Hindlimb muscle (tissue), 1 donor: Measurements from ENCODE around the gene INSIG1. TPM values are rescaled to one million over a fixed set of nuclear protein-coding genes. Genes with fewer than 3 reads are reported as not detected.

Source experiments
- DNase-seq: peaks from one replicate; pipeline ENCODE4 v3.0.0-alpha.2; 2013
- polyA plus RNA-seq: library from polyadenylated mRNA; unstranded; fragments of 120-200 nt; gene quantifications from one replicate; pipeline ENCODE4 v1.2.1, GENCODE V29; 2013; ENCODE audit not compliant: insufficient read length

INSIG1 gene
- polyA plus RNA-seq, 1 donor: 21.0 TPM

- no peak for DNase-seq
These were observed 6.2 kb downstream of the INSIG1 start for GRCh38 chr7:155303897-155304296.

GRCh38 chr7:155305231-155305904 is 7.7 kb downstream of the INSIG1 start:
- DNase-seq: no peak

- DNase-seq: no peak
These were observed 9.2 kb downstream of the INSIG1 start for GRCh38 chr7:155306673-155307470.

- DNase-seq: no peak
These were observed 10.8 kb downstream of the INSIG1 start for GRCh38 chr7:155308330-155309020.

GRCh38 chr7:155309021-155309338 is 11.3 kb downstream of the INSIG1 start:
- DNase-seq: no peak

GRCh38 chr7:155310425-155311114 is 12.9 kb downstream of the INSIG1 start:
- no peak for DNase-seq

GRCh38 chr7:155311826-155312537 is 14.3 kb downstream of the INSIG1 start:
- DNase-seq: no peak

GRCh38 chr7:155312633-155313032 is 15.0 kb downstream of the INSIG1 start:
- DNase-seq: no peak

- no peak for DNase-seq
These were observed 15.4 kb downstream of the INSIG1 start for GRCh38 chr7:155313096-155313495.

- no peak for DNase-seq
These were observed 18.3 kb downstream of the INSIG1 start for GRCh38 chr7:155315977-155316376.

GRCh38 chr7:155316427-155317113 is 18.9 kb downstream of the INSIG1 start:
- DNase-seq: no peak

GRCh38 chr7:155317114-155317434 is 19.4 kb downstream of the INSIG1 start:
- no peak for DNase-seq

GRCh38 chr7:155318245-155318644 is 20.6 kb downstream of the INSIG1 start:
- DNase-seq: no peak

GRCh38 chr7:155322530-155322929 is 24.9 kb downstream of the INSIG1 start:
- DNase-seq: no peak

- no peak for DNase-seq
These were observed 25.4 kb downstream of the INSIG1 start for GRCh38 chr7:155323001-155323638.

- no peak for DNase-seq
These were observed 26.6 kb downstream of the INSIG1 start for GRCh38 chr7:155324012-155324917.

- no peak for DNase-seq
These were observed 27.2 kb downstream of the INSIG1 start for GRCh38 chr7:155324918-155325235.

- DNase-seq: no peak
These were observed 28.7 kb downstream of the INSIG1 start for GRCh38 chr7:155326385-155326784.

GRCh38 chr7:155327590-155328320 is 30.1 kb downstream of the INSIG1 start:
- no peak for DNase-seq

GRCh38 chr7:155329225-155329624 is 31.5 kb downstream of the INSIG1 start:
- no peak for DNase-seq
